NCI-H345 (cell line): Measurements from ENCODE around the gene DUT.

ENCODE experiments used
- DNase-seq: peaks from one replicate; lab custom pipeline; 2025; lab: John Stamatoyannopoulos, UW

DUT gene

DNA sequence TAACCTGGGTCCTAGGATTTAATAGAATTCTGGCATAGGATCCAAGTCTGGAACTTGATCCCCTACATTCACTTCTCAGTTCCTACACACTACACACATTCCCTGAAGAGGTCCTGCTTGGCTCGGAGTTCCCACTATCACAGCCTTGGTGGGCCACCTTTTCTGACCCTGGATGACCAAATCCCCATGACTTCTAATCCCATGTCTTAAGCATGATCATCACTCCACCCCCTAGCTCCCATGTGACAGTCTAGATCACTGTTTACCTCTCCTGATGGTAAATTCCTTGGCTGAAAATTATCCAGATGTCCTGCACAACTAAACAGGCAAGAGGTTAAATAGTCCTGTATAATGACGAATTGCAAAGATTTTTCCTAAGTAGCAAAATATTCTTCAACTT, 40.3 kb downstream of the DUT start:
- no peak for DNase-seq

DNA sequence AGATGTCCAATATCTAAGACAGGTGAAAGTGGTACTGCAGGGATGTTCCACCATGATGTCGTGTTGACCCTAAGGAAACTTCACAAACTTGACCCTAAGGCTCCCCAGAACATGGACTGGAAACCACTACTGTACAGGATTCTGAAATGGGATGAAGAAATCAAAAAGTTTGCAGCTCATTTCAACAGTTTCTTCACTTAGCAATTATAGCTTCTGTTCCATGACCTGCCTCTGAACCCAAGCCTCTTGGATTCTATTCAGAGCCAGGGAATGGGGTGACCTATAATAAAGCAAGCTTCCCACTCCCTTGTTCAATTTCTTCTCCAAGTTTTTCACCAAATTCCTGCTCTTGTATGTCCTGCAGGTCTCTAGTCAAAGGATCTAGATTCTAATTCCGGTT, 40.7 kb downstream of the DUT start:
- DNase-seq = no peak

- DNase-seq = no peak
These were observed 42.7 kb downstream of the DUT start for GRCh38 chr15:48373821-48374451.

GRCh38 chr15:48374472-48374871, 43.2 kb downstream of the DUT start:
- DNase-seq = no peak

GRCh38 chr15:48375767-48376166, 44.5 kb downstream of the DUT start:
- DNase-seq = no peak

GRCh38 chr15:48380198-48380597, 49.0 kb downstream of the DUT start:
- no peak for DNase-seq

GRCh38 chr15:48381861-48382260, 50.6 kb downstream of the DUT start:
- DNase-seq = no peak

DNA sequence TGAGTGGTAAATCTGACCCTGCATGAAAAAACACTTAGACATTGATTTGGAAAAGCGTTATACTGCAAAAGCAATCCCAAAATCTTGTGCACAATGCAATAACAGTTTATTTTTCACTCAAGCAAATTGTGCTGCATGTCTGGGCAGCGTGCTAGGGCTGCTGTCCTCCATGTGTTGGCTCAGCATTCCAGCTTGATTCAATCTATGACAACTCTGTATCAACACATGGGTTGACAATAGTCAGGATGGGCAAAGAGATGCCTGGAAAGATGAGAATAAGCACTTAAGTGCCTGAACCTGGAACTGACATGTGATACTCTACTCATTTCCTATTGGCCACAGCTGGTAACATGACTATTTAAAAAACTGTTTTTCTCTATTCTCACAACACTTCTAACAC, 51.8 kb downstream of the DUT start:
- no peak for DNase-seq

DNA sequence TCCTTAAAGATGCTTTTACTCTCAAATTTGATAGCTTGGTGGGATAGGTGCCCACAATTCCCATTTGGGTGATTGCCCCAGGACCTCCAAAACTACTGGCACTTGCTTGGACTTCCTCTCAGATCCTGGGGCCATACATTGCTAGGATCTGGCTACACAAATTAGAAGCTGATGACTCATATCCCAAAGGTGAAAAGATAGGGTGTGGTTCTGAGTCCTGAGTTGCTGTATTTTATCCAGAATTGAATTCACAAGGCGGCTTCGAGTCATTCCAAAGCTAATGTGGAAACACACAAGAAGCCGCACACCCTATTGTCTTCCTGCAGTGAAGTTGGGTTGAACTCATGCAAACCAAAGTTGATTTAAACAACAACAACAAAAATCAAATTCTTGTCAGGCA, 53.4 kb downstream of the DUT start:
- DNase-seq = no peak

- DNase-seq = no peak
These were observed 54.0 kb downstream of the DUT start for GRCh38 chr15:48385031-48385830.

- DNase-seq = no peak
These were observed 57.0 kb downstream of the DUT start for GRCh38 chr15:48388016-48388851.

GRCh38 chr15:48388910-48389309, 57.7 kb downstream of the DUT start:
- no peak for DNase-seq

DNA sequence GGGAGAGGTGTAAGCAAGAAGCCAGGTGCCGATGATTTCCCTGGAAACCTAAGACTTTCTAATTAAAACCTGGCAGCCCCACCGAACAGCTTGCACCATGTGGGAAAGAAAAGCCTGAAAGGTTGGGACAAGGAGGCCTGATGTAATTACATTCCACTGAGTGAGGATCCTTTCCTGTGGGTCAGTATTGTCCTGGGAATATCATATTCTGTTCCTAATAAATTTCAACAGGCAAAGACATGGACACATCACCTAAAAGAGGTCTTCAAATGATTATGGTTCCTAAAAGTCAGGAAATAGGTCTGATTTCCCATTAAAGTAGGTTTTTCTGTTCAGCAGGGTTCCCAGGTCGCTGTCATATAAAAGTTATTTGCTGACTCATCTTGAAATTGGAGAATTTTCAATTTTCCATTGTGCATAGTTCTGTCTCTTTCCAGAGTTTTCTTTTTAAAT, 58.5 kb downstream of the DUT start:
- DNase-seq = no peak

GRCh38 chr15:48391950-48392349, 60.7 kb downstream of the DUT start:
- no peak for DNase-seq

GRCh38 chr15:48392356-48392755, 61.1 kb downstream of the DUT start:
- DNase-seq = no peak
